Astrocyte (in vitro differentiated cells and primary cell): ENCODE measurements around the gene ZNF438. TPM values are rescaled to one million over a fixed set of nuclear protein-coding genes. Genes with fewer than 3 reads are reported as not detected.

Experiments
- DNase-seq: peaks from one replicate; pipeline ENCODE4 v3.0.0-alpha.2; 2010; ENCODE audit warnings: low read depth
- FAIRE-seq: peaks from 2 replicates; lab custom pipeline; 2011; peaks lifted over from hg19 to GRCh38; lab: Jason Lieb, UNC
- H2AFZ ChIP-seq: 2 replicates; pipeline ENCODE4 v1.6.0; 2012; ENCODE audit warnings: low read depth, low read length, inconsistent platforms
- H3K27ac ChIP-seq: 2 replicates; pipeline ENCODE4 v1.5.1; 2011; ENCODE audit warnings: low read depth, low read length, inconsistent platforms
- H3K27me3 ChIP-seq: 2 replicates; pipeline ENCODE4 v1.6.0; 2011; ENCODE audit warnings: low read length, inconsistent platforms; ENCODE audit not compliant: insufficient read depth
- H3K36me3 ChIP-seq: 2 replicates; pipeline ENCODE4 v1.5.1; 2011; ENCODE audit warnings: low read length, inconsistent platforms; ENCODE audit not compliant: insufficient read depth
- H3K4me1 ChIP-seq: 2 replicates; pipeline ENCODE4 v1.5.1; 2011; ENCODE audit warnings: low read length, inconsistent platforms; ENCODE audit not compliant: insufficient read depth
- H3K4me2 ChIP-seq: 2 replicates; pipeline ENCODE4 v1.6.0; 2012; ENCODE audit warnings: low read length, inconsistent platforms
- H3K4me3 ChIP-seq: 2 replicates; pipeline ENCODE4 v1.5.1; 2011; ENCODE audit warnings: low read depth, mild to moderate bottlenecking, low read length, inconsistent platforms; ENCODE audit not compliant: insufficient read depth
- H3K79me2 ChIP-seq: 2 replicates; pipeline ENCODE4 v1.6.0; 2012; ENCODE audit warnings: mild to moderate bottlenecking, low read length, inconsistent platforms; ENCODE audit not compliant: insufficient read depth
- H3K9ac ChIP-seq: 2 replicates; pipeline ENCODE4 v1.6.0; 2012; ENCODE audit warnings: mild to moderate bottlenecking, low read length, inconsistent platforms
- H3K9me3 ChIP-seq: 2 replicates; pipeline ENCODE4 v1.5.1; 2012; ENCODE audit warnings: low read depth, mild to moderate bottlenecking, low read length, inconsistent platforms; ENCODE audit not compliant: insufficient read depth
- H4K20me1 ChIP-seq: 2 replicates; pipeline ENCODE4 v1.6.0; 2012; ENCODE audit warnings: low read length, inconsistent platforms; ENCODE audit not compliant: insufficient read depth
- H3K27ac Mint-ChIP-seq: one replicate; pipeline ENCODE4 v1.8.0; 2021; ENCODE audit warnings: mild to moderate bottlenecking, mixed read lengths; ENCODE audit not compliant: unreplicated experiment
- H3K27me3 Mint-ChIP-seq: one replicate; pipeline ENCODE4 v1.8.0; 2021; ENCODE audit warnings: low read depth, mixed read lengths; ENCODE audit not compliant: unreplicated experiment
- H3K36me3 Mint-ChIP-seq: one replicate; pipeline ENCODE4 v1.8.0; 2021; ENCODE audit warnings: low read depth, mixed read lengths; ENCODE audit not compliant: unreplicated experiment
- H3K4me1 Mint-ChIP-seq: one replicate; pipeline ENCODE4 v1.8.0; 2021; ENCODE audit warnings: low read depth, mixed read lengths; ENCODE audit not compliant: unreplicated experiment
- H3K4me3 Mint-ChIP-seq: one replicate; pipeline ENCODE4 v1.8.0; 2021; ENCODE audit warnings: mild to moderate bottlenecking, moderate library complexity, mixed read lengths; ENCODE audit not compliant: unreplicated experiment
- H3K9me3 Mint-ChIP-seq: one replicate; pipeline ENCODE4 v1.8.0; 2021; ENCODE audit warnings: mild to moderate bottlenecking, mixed read lengths; ENCODE audit not compliant: unreplicated experiment
- EZH2 ChIP-seq: IDR thresholded peaks from 2 replicates; pipeline ENCODE4 v1.6.1; 2012; ENCODE audit warnings: mild to moderate bottlenecking, low read length, inconsistent platforms; ENCODE audit not compliant: insufficient read depth
- total RNA-seq: library from RNA; stranded (reverse); gene quantifications from 2 replicates; pipeline ENCODE4 v1.2.1, GENCODE V29; 2021
- TF ChIP-seq, protein P1 (sequence below): IDR thresholded peaks from 2 replicates; pipeline ENCODE4 v1.5.1; 2011; ENCODE audit warnings: low read depth, mild to moderate bottlenecking, inconsistent platforms, low read length, moderate library complexity; ENCODE audit not compliant: insufficient read depth

ZNF438 gene
- total RNA-seq, 1 donor from 2014 or later = 2.2 TPM

DNA sequence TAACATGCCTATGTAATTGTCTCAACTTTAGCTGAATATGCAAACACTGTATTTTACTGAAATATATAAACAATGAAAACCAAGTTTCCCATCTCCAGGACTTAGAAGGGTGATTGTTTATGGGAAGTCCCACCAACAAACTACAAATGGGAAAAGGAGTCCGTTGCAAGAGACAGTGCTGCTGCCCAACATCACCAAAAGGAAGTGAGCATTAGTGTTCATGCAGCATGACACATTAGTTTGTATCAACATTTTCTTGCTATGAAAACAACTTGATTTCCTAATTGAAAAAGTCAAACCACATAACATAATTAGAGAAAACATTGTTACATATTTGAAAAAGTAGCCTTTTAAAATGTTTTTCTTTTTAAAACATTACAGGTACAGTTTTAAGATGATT lies 138.5 kb downstream of the ZNF438 start:
- FAIRE-seq = no peak
- H3K4me3 Mint-ChIP-seq = no peak overlapping the region
- Histone ChIP-seq H3K79me2 (no peaks in the 10 kb centered on the region), H3K4me3 (no peak overlapping the region), H3K36me3 (no peaks in the 10 kb centered on the region), H3K27ac (no peak overlapping the region), H4K20me1 (no peaks in the 10 kb centered on the region), H3K9me3 (no peaks in the 10 kb centered on the region), H3K4me1 (no peaks in the 10 kb centered on the region), H3K9ac (no peak overlapping the region), H3K27me3 (no peaks in the 10 kb centered on the region), H2AFZ (no peak overlapping the region), H3K4me2 (no peak overlapping the region)
- H3K27ac Mint-ChIP-seq = no peak overlapping the region
- no peaks in the 10 kb centered on the region for H3K4me1 Mint-ChIP-seq
- H3K9me3 Mint-ChIP-seq = no peaks in the 10 kb centered on the region
- H3K27me3 Mint-ChIP-seq = no peaks in the 10 kb centered on the region
- peaks cover 2% of the 10 kb centered on the region for H3K36me3 Mint-ChIP-seq
- DNase-seq = no peak
- TF ChIP-seq, protein P1, sequence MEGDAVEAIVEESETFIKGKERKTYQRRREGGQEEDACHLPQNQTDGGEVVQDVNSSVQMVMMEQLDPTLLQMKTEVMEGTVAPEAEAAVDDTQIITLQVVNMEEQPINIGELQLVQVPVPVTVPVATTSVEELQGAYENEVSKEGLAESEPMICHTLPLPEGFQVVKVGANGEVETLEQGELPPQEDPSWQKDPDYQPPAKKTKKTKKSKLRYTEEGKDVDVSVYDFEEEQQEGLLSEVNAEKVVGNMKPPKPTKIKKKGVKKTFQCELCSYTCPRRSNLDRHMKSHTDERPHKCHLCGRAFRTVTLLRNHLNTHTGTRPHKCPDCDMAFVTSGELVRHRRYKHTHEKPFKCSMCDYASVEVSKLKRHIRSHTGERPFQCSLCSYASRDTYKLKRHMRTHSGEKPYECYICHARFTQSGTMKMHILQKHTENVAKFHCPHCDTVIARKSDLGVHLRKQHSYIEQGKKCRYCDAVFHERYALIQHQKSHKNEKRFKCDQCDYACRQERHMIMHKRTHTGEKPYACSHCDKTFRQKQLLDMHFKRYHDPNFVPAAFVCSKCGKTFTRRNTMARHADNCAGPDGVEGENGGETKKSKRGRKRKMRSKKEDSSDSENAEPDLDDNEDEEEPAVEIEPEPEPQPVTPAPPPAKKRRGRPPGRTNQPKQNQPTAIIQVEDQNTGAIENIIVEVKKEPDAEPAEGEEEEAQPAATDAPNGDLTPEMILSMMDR = no peak
- no peak for TF ChIP-seq EZH2

DNA sequence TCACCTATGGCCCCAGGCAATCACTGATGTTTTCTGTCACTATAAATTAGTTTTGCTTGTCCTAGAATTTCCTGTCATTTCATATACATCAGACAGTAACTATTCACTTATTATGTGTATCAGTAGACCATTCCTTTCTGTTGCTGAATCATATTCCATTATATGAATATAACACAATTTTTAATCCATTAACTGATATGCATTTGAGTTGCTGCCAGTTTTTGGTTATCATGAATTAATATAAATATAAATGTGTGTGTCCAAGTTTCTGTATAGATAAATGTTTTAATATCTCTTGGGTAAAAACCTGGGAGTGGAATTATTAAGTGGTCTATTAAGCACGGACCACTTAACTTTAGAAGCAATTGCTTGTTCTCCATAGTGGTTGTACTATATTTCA lies 143.8 kb downstream of the ZNF438 start:
- Mint-ChIP-seq H3K4me1 (no peaks in the 10 kb centered on the region), H3K27me3 (no peaks in the 10 kb centered on the region), H3K36me3 (no peaks in the 10 kb centered on the region), H3K27ac (no peak overlapping the region), H3K9me3 (no peaks in the 10 kb centered on the region), H3K4me3 (no peak overlapping the region)
- no peaks in the 10 kb centered on the region for H3K9me3 ChIP-seq
- no peak overlapping the region for H3K4me2 ChIP-seq
- H3K9ac ChIP-seq = no peak overlapping the region
- H4K20me1 ChIP-seq = no peaks in the 10 kb centered on the region
- H3K4me3 ChIP-seq = no peak overlapping the region
- no peak overlapping the region for H3K27ac ChIP-seq
- H3K27me3 ChIP-seq = no peaks in the 10 kb centered on the region
- H2AFZ ChIP-seq = no peak overlapping the region
- no peaks in the 10 kb centered on the region for H3K79me2 ChIP-seq
- no peak for FAIRE-seq
- DNase-seq = no peak
- TF ChIP-seq EZH2 = no peak
- TF ChIP-seq, protein P1 = no peak
- H3K4me1 ChIP-seq = no peaks in the 10 kb centered on the region
- no peaks in the 10 kb centered on the region for H3K36me3 ChIP-seq

DNA sequence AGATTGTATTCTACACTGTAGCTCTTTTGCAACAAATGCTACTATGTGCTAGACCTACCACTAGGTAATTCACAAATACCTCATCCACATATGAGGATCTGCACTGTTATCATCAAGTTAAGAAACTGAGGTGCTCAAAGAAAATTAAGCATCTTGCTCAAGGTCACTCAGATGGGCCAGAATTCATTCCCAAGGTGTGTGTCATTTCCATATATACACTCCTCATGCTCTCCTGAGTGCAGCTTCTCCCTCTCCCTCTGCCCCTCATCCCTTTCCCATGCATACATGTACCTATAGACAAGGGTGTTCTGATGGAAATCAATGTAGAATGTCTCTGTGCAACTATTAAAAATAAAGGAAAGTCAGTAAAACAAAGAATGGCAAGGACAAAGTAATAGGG lies 146.2 kb downstream of the ZNF438 start:
- no peaks in the 10 kb centered on the region for H3K79me2 ChIP-seq
- H3K27me3 ChIP-seq = no peaks in the 10 kb centered on the region
- DNase-seq (no peak), FAIRE-seq (no peak)
- no peak overlapping the region for H3K4me3 Mint-ChIP-seq
- no peaks in the 10 kb centered on the region for H3K9me3 Mint-ChIP-seq
- H3K27ac ChIP-seq = no peak overlapping the region
- H2AFZ ChIP-seq = no peak overlapping the region
- no peak overlapping the region for H3K4me3 ChIP-seq
- no peaks in the 10 kb centered on the region for H3K4me1 ChIP-seq
- H3K4me1 Mint-ChIP-seq = no peaks in the 10 kb centered on the region
- no peaks in the 10 kb centered on the region for H3K27me3 Mint-ChIP-seq
- H4K20me1 ChIP-seq = no peaks in the 10 kb centered on the region
- H3K9me3 ChIP-seq = no peaks in the 10 kb centered on the region
- TF ChIP-seq EZH2 = no peak
- TF ChIP-seq, protein P1 = no peak
- no peak overlapping the region for H3K9ac ChIP-seq
- H3K27ac Mint-ChIP-seq = no peak overlapping the region
- H3K36me3 ChIP-seq = no peaks in the 10 kb centered on the region
- no peak overlapping the region for H3K4me2 ChIP-seq
- H3K36me3 Mint-ChIP-seq = no peaks in the 10 kb centered on the region
